ENCODE data around the gene CLIP1. TPM values are rescaled to one million over a fixed set of nuclear protein-coding genes. Genes with fewer than 3 reads are reported as not detected.

Gene CLIP1
- total RNA-seq, 2 donors from 2014 or later = 91.2 to 180 TPM

Other genes starting within 250 kb of the CLIP1 start
- gene IL31, start 248.4 kb downstream of the CLIP1 start, total RNA-seq = not detected
- not detected for gene LRRC43, start 239.5 kb downstream of the CLIP1 start, total RNA-seq
- gene B3GNT4, start 219.0 kb downstream of the CLIP1 start, total RNA-seq = 1 to 10 TPM in 1 of 2 donors, not detected in 1; 2.4 TPM
- gene DIABLO, start 196.6 kb downstream of the CLIP1 start, total RNA-seq = 10 to 100 TPM; 34.7 to 48.8 TPM
- gene VPS33A, start 156.2 kb downstream of the CLIP1 start, total RNA-seq = 10 to 100 TPM; 10.7 to 12.5 TPM
- 10 to 100 TPM; 16.2 to 33.4 TPM for gene ZCCHC8, start 78.3 kb upstream of the CLIP1 start, total RNA-seq
- gene RSRC2, start 104.3 kb upstream of the CLIP1 start, total RNA-seq = 10 to 100 TPM; 71.5 to 97.6 TPM
- gene KNTC1, start 104.6 kb upstream of the CLIP1 start, total RNA-seq = 10 to 100 TPM; 11.4 to 24.4 TPM

All from thoracic aorta (tissue), 2 donors.